Right hindlimb (tissue), 1 donor: ENCODE results near the gene ATN1.

Experiments
- DNase-seq: peaks from one replicate; pipeline ENCODE4 v3.0.0-alpha.2; 2018

Gene ATN1

DNA sequence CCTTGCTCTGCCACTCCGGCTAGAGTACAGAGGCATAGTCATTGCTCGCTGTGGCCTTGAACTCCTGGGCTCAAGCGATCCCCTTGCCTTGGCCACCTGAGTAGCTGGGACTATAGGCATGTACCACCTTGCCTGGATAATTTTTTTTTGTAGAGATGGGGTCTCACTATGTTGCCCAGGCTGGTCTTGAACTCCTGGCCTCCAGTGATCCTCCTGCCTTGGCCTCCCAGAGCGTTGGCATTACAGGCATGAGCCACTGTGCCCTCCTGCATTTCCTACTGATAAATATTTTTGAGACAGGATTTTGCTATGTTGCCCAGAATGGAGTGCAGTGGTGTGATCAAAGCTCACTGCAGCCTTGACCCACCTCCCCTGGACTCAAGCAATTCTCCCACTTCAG is 52.3 kb downstream of the ATN1 start:
- DNase-seq = no peak

DNA sequence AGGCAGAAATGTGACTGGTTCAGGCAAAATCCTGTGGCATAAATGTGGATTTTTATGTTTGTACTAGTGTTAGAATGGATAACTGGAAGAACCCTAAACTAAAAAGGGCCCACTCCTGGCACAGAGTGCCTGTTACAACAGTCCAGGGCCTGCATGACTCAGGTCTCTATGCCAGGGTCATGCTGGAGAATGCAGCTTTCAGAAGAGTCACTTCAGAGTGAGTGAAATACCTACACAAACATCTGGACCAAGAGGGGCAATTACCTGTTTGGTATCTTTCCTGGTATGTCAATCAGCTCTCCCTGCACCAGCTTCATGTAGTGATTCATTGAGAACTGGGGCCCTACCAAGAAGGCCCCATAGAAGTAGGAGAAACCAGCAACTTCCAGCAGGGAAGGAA is 53.0 kb downstream of the ATN1 start:
- DNase-seq = no peak

DNA sequence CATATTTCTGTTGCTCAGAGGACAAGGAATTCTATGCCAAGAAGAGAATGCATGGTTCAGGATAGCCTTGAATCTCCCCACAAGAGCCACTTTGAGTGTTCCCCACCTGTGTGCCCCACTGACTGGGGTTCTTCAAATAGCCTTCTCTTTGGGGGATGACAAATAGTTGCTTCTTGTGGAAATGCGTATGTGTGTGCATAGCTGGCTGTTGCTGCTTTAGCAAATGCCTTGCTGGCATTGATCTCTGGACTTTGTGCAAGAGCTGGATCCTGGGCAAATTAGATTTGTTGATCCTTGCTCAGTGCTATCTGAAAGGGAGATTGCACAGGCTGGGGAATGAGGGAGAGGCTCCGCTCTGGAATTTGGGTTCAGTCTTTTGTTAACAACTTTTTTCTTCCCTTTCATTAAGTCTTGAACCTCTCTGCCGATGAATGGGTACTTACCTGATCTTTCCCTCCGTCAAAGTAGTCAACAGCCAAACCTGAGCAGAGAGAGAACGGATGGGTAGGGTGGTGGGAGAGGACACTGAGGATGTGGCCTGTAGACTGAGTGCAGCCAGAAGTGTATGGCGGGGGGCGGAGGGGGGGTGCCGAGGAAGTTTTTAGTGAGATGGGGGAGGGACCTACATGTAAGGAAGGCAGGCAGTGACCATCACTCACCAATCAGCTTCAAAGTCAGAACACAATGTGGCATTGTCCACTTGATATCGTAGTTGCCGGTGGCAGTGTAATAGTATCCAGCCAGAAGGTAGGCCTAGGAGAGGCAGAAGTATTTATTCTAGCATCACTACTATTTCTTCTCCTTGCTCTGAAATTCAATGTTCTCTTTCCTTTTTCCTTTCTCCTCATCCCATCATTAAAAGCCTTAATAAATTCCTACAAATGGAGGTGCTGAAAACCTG is 53.6 kb downstream of the ATN1 start:
- no peak for DNase-seq

DNA sequence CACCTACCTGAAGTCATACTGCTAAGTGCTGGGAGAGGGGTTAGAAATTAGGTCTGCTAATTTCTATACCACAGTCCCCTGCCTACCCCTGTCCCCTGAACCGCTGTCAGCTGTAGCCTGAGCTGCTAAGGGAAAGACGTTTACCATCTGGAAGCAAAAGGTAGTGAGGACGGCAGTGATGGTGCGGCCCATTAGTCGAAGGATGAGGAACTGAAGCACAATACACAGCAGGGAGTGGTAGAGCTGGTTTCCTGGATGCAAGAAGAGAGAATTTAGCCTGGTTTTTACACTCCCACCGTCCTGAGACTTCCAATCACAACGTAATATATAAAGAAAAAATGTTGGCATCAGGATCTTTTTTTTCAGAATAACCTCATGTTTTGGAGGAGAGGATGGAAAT is 54.8 kb downstream of the ATN1 start:
- DNase-seq = no peak

DNA sequence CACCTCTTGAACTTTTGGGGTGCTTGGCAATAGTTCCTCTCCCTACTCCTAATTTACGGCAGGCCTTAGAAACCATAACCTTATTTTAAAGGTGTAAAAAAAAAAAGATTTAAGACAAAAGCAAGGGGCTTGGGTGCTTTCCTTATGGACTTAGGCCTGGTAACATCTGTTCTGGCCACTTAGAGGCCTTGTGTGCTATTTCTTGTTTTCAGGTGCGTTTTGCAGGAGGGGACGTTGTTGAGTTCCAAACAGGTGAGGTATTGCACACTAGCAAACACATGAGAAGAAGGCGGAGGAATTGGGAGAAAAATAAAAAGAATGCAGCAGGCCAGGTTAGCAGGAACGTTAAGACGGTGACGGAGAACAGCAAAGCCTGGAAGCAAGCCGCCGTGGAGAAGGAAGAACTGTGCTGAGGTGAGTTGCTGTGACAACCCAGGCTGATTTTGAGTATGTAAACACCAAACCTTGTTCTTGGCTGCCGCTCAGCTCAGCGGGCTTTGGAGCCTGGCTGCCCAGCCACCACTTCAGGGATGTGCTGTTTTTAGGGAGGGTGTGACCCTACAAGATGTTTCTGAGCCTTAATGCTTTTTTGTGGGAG is 60.3 kb downstream of the ATN1 start:
- no peak for DNase-seq
